SK-N-SH treated with all-trans-retinoic acid at 6 μM for 48 hours (cell line): ENCODE results near the gene FYCO1.

ENCODE experiments used
- ATAC-seq: fragments of 200-7000 bp; cut with Tn5 transposase; 3 replicates; pipeline ENCODE4 v1.9.1; 2020; ENCODE audit warnings: mild to moderate bottlenecking, moderate library complexity
- ARNTL ChIP-seq: fragments of 450-650 bp; formaldehyde crosslinking; IDR thresholded peaks from 2 replicates; pipeline ENCODE4 v1.5.0; 2020; ENCODE audit warnings: low read depth, mild to moderate bottlenecking, moderate library complexity, borderline replicate concordance
- BACH2 ChIP-seq: fragments of 250-450 bp; sonication (Bioruptor Pico); IDR thresholded peaks from 2 replicates; pipeline ENCODE4 v1.9.0; 2021; ENCODE audit warnings: mild to moderate bottlenecking, borderline replicate concordance
- CSDC2 ChIP-seq: fragments of 250-450 bp; sonication (Bioruptor Pico); IDR thresholded peaks from 2 replicates; pipeline ENCODE4 v1.5.0; 2020; ENCODE audit warnings: mild to moderate bottlenecking, moderate library complexity
- ESRRG ChIP-seq: fragments of 250-450 bp; sonication (Bioruptor Pico); IDR thresholded peaks from 2 replicates; pipeline ENCODE4 v1.6.1; 2021; ENCODE audit warnings: mild to moderate bottlenecking
- GLIS3 ChIP-seq: fragments of 250-450 bp; sonication (Bioruptor Pico); IDR thresholded peaks from 2 replicates; pipeline ENCODE4 v1.5.0; 2020; ENCODE audit warnings: mild to moderate bottlenecking, moderate library complexity
- ISL1 ChIP-seq: fragments of 250-450 bp; sonication (Bioruptor Pico); IDR thresholded peaks from 2 replicates; pipeline ENCODE4 v2.1.2; 2022; ENCODE audit warnings: mild to moderate bottlenecking, moderate library complexity
- OSR1 ChIP-seq: fragments of 250-450 bp; sonication (Bioruptor Pico); IDR thresholded peaks from 2 replicates; pipeline ENCODE4 v1.8.0; 2022; ENCODE audit warnings: moderate library complexity, mild to moderate bottlenecking, inconsistent platforms
- PATZ1 ChIP-seq: fragments of 250-450 bp; sonication (Bioruptor Pico); IDR thresholded peaks from 2 replicates; pipeline ENCODE4 v1.8.0; 2020; ENCODE audit warnings: mild to moderate bottlenecking, moderate library complexity, borderline replicate concordance
- PPARA ChIP-seq: fragments of 250-450 bp; sonication (Bioruptor Pico); IDR thresholded peaks from 2 replicates; pipeline ENCODE4 v1.5.0; 2020; ENCODE audit warnings: mild to moderate bottlenecking, borderline replicate concordance
- RARB ChIP-seq: fragments of 250-450 bp; sonication (Bioruptor Pico); IDR thresholded peaks from 2 replicates; pipeline ENCODE4 v1.8.0; 2021; ENCODE audit warnings: mild to moderate bottlenecking, moderate library complexity
- SNAI2 ChIP-seq: fragments of 250-450 bp; sonication (Bioruptor Pico); IDR thresholded peaks from 2 replicates; pipeline ENCODE4 v1.5.0; 2020; ENCODE audit warnings: mild to moderate bottlenecking, moderate library complexity
- TOX ChIP-seq: fragments of 250-450 bp; sonication (Bioruptor Pico); IDR thresholded peaks from 2 replicates; pipeline ENCODE4 v1.8.0; 2021; ENCODE audit warnings: mild to moderate bottlenecking, moderate library complexity, borderline replicate concordance
- ZC3H10 ChIP-seq: fragments of 250-450 bp; sonication (Bioruptor Pico); IDR thresholded peaks from 2 replicates; pipeline ENCODE4 v1.5.1; 2021; ENCODE audit warnings: mild to moderate bottlenecking, moderate library complexity
- ZFP3 ChIP-seq: fragments of 250-450 bp; sonication (Bioruptor Pico); IDR thresholded peaks from 2 replicates; pipeline ENCODE4 v1.5.0; 2020; ENCODE audit warnings: mild to moderate bottlenecking, moderate library complexity
- ZNF565 ChIP-seq: fragments of 450-650 bp; formaldehyde crosslinking; conservative IDR thresholded peaks from 2 replicates; pipeline ENCODE4 v1.5.0; 2020; ENCODE audit warnings: low read depth, mild to moderate bottlenecking, moderate library complexity
- ZNF70 ChIP-seq: fragments of 450-650 bp; formaldehyde crosslinking; IDR thresholded peaks from 2 replicates; pipeline ENCODE4 v1.5.0; 2020; ENCODE audit warnings: mild to moderate bottlenecking, moderate library complexity
- ZNF8 ChIP-seq: fragments of 450-650 bp; formaldehyde crosslinking; IDR thresholded peaks from 2 replicates; pipeline ENCODE4 v1.5.0; 2020; ENCODE audit warnings: mild to moderate bottlenecking, moderate library complexity
- TF ChIP-seq, protein P1 (sequence below): fragments of 250-450 bp; sonication (Bioruptor Pico); IDR thresholded peaks from 2 replicates; pipeline ENCODE4 v1.5.1; 2021; ENCODE audit warnings: mild to moderate bottlenecking, moderate library complexity
- TF ChIP-seq, protein P2 (sequence below): fragments of 250-450 bp; sonication (Bioruptor Pico); IDR thresholded peaks from 2 replicates; pipeline ENCODE4 v1.5.1; 2020; ENCODE audit warnings: low read depth, mild to moderate bottlenecking, moderate library complexity
- TF ChIP-seq, protein P3 (sequence below): fragments of 250-450 bp; sonication (Bioruptor Pico); IDR thresholded peaks from 2 replicates; pipeline ENCODE4 v1.8.0; 2021; ENCODE audit warnings: low read depth, mild to moderate bottlenecking, moderate library complexity, borderline replicate concordance
- TF ChIP-seq, protein P4 (sequence below): fragments of 250-450 bp; sonication (Bioruptor Pico); IDR thresholded peaks from 2 replicates; pipeline ENCODE4 v1.5.0; 2020; ENCODE audit warnings: mild to moderate bottlenecking, moderate library complexity

Gene FYCO1

GRCh38 chr3:45954306-45954705 lies 41.3 kb downstream of the FYCO1 start:
- TF ChIP-seq ZFP3 (CRISPR knock-in tag) (no peak), OSR1 (no peak)
- TF ChIP-seq, protein P1, sequence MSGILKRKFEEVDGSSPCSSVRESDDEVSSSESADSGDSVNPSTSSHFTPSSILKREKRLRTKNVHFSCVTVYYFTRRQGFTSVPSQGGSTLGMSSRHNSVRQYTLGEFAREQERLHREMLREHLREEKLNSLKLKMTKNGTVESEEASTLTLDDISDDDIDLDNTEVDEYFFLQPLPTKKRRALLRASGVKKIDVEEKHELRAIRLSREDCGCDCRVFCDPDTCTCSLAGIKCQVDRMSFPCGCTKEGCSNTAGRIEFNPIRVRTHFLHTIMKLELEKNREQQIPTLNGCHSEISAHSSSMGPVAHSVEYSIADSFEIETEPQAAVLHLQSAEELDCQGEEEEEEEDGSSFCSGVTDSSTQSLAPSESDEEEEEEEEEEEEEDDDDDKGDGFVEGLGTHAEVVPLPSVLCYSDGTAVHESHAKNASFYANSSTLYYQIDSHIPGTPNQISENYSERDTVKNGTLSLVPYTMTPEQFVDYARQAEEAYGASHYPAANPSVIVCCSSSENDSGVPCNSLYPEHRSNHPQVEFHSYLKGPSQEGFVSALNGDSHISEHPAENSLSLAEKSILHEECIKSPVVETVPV (CRISPR knock-in tag), result no peak
- TF ChIP-seq, all 23 proteins: peak for 0
- no peak for ATAC-seq

GRCh38 chr3:45953536-45953935 lies 42.1 kb downstream of the FYCO1 start:
- no peak for ATAC-seq
- TF ChIP-seq ZNF565, result no peak
- TF ChIP-seq, protein P1 (CRISPR knock-in tag), result no peak
- TF ChIP-seq RARB (CRISPR knock-in tag), result no peak
- TF ChIP-seq, all 23 proteins: peak for 0

DNA sequence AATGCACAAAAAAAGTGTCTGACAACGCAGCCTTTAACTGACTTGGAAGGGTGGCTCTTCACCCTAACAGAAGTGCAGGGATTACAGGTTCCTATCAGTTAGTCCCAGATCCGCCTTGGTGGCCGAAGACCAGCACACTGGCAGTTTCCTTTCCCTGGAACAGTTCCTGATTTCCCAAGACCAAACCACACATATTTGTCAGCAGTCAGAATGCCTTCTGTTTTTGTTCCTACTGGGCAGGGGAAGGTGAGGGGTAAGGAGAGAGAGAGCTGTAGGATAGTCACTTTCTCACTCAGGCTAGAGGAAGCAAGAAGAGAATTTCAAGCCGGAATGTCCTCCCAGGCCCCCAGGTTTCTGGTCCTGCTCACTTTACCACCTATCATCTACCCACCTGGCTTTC lies 43.2 kb downstream of the FYCO1 start:
- TF ChIP-seq CSDC2 (no peak), ARNTL (CRISPR knock-in tag) (no peak), ZNF8 (CRISPR knock-in tag) (no peak), ZFP3 (CRISPR knock-in tag) (no peak), OSR1 (no peak), ZNF565 (no peak), RARB (CRISPR knock-in tag) (no peak), PPARA (CRISPR knock-in tag) (no peak), TOX (no peak), BACH2 (CRISPR knock-in tag) (no peak), GLIS3 (no peak)
- TF ChIP-seq, protein P2, sequence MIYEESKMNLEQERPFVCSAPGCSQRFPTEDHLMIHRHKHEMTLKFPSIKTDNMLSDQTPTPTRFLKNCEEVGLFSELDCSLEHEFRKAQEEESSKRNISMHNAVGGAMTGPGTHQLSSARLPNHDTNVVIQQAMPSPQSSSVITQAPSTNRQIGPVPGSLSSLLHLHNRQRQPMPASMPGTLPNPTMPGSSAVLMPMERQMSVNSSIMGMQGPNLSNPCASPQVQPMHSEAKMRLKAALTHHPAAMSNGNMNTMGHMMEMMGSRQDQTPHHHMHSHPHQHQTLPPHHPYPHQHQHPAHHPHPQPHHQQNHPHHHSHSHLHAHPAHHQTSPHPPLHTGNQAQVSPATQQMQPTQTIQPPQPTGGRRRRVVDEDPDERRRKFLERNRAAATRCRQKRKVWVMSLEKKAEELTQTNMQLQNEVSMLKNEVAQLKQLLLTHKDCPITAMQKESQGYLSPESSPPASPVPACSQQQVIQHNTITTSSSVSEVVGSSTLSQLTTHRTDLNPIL (CRISPR knock-in tag), result no peak
- TF ChIP-seq, all 23 proteins: peak for 0
- no peak for ATAC-seq

DNA sequence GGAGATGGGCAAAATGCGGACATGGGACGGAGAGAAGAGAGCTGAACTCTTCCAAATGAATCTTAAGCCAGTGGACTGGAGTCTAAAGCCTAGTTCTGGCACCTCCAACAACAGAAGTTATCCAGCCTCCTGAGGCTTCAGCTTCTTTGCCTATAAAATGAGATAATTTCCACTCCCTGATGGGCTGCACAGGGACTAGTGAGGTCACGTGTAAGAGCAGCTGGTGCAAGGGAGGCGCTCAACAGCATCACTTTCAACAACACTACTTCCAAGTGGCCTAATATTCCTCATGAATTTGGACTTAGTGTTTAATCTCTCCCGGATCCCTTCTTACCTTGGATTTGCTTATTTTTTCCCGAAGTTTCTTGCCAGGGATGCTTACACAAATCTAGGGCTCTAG lies 43.7 kb downstream of the FYCO1 start:
- ATAC-seq, result no peak
- TF ChIP-seq, protein P3, sequence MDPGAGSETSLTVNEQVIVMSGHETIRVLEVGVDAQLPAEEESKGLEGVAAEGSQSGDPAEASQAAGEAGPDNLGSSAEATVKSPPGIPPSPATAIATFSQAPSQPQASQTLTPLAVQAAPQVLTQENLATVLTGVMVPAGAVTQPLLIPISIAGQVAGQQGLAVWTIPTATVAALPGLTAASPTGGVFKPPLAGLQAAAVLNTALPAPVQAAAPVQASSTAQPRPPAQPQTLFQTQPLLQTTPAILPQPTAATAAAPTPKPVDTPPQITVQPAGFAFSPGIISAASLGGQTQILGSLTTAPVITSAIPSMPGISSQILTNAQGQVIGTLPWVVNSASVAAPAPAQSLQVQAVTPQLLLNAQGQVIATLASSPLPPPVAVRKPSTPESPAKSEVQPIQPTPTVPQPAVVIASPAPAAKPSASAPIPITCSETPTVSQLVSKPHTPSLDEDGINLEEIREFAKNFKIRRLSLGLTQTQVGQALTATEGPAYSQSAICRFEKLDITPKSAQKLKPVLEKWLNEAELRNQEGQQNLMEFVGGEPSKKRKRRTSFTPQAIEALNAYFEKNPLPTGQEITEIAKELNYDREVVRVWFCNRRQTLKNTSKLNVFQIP (CRISPR knock-in tag), result no peak
- TF ChIP-seq ZC3H10 (CRISPR knock-in tag) (no peak), GLIS3 (no peak), ISL1 (CRISPR knock-in tag) (no peak), ZFP3 (CRISPR knock-in tag) (no peak), ESRRG (CRISPR knock-in tag) (no peak), ZNF70 (CRISPR knock-in tag) (no peak), SNAI2 (CRISPR knock-in tag) (no peak), RARB (CRISPR knock-in tag) (no peak), PPARA (CRISPR knock-in tag) (no peak), PATZ1 (CRISPR knock-in tag) (no peak), CSDC2 (no peak)
- TF ChIP-seq, protein P2 (CRISPR knock-in tag), result no peak
- TF ChIP-seq, protein P4, sequence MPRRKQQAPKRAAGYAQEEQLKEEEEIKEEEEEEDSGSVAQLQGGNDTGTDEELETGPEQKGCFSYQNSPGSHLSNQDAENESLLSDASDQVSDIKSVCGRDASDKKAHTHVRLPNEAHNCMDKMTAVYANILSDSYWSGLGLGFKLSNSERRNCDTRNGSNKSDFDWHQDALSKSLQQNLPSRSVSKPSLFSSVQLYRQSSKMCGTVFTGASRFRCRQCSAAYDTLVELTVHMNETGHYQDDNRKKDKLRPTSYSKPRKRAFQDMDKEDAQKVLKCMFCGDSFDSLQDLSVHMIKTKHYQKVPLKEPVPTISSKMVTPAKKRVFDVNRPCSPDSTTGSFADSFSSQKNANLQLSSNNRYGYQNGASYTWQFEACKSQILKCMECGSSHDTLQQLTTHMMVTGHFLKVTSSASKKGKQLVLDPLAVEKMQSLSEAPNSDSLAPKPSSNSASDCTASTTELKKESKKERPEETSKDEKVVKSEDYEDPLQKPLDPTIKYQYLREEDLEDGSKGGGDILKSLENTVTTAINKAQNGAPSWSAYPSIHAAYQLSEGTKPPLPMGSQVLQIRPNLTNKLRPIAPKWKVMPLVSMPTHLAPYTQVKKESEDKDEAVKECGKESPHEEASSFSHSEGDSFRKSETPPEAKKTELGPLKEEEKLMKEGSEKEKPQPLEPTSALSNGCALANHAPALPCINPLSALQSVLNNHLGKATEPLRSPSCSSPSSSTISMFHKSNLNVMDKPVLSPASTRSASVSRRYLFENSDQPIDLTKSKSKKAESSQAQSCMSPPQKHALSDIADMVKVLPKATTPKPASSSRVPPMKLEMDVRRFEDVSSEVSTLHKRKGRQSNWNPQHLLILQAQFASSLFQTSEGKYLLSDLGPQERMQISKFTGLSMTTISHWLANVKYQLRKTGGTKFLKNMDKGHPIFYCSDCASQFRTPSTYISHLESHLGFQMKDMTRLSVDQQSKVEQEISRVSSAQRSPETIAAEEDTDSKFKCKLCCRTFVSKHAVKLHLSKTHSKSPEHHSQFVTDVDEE (CRISPR knock-in tag), result no peak
